Suprapubic skin (tissue), 4 donors: ENCODE measurements around the gene ZNF664. TPM values are rescaled to one million over a fixed set of nuclear protein-coding genes. Genes with fewer than 3 reads are reported as not detected.
"Not testable (repeated sequence)": the region's sequence is repeated elsewhere in the genome, so short reads cannot be mapped to it uniquely, and the experiment has no call there.

Experiments used
- DNase-seq, 2 donors: peaks; one replicate each; pipeline ENCODE4 v3.0.0-alpha.2; 2019; ENCODE audit warnings: low spot score in 2 of 2
- H3K27ac ChIP-seq: fragments of 200-600 bp; sonication (generic); one replicate; pipeline ENCODE4 v1.5.1; 2019
- H3K27me3 ChIP-seq: fragments of 200-600 bp; sonication (generic); one replicate; pipeline ENCODE4 v1.5.1; 2019
- H3K36me3 ChIP-seq: fragments of 200-600 bp; sonication (generic); one replicate; pipeline ENCODE4 v1.5.1; 2019
- H3K4me1 ChIP-seq: fragments of 200-600 bp; sonication (generic); one replicate; pipeline ENCODE4 v1.5.1; 2019
- H3K4me3 ChIP-seq: fragments of 200-600 bp; sonication (generic); one replicate; pipeline ENCODE4 v1.5.1; 2019; ENCODE audit warnings: mild to moderate bottlenecking
- H3K9me3 ChIP-seq: fragments of 200-600 bp; sonication (generic); one replicate; pipeline ENCODE4 v1.5.1; 2019
- EP300 ChIP-seq: sonication (generic); formaldehyde crosslinking; IDR thresholded peaks from one replicate; pipeline ENCODE4 v1.6.1; 2017; ENCODE audit warnings: antibody characterized with exemption
- POLR2A ChIP-seq, 2 donors: fragments of 450-650 bp; IDR thresholded peaks; one replicate each; pipeline ENCODE4 v1.6.1; 2017; ENCODE audit warnings: antibody characterized with exemption in 2 of 2, mild to moderate bottlenecking in 2 of 2, moderate library complexity in 2 of 2
- POLR2AphosphoS5 ChIP-seq, 3 donors: sonication (generic); formaldehyde crosslinking; IDR thresholded peaks; one replicate each; pipeline ENCODE4 v1.6.1; 2017; ENCODE audit warnings: antibody characterized with exemption in 3 of 3
- WGBS: methylation state at CpG from one replicate; pipeline ENCODE4 v1.1.5; 2018; 5-methylcytosine and 5-hydroxymethylcytosine counted together
- total RNA-seq, 4 donors: library from RNA; depleted of rRNA; stranded (reverse); fragments of >200 nt; gene quantifications; one replicate each; pipeline ENCODE4 v1.1.0, GENCODE V29; 2016
- TF ChIP-seq, protein P1 (sequence below), 2 donors: fragments of 200-600 bp in 1 of 2; fragments of 450-650 bp in 1 of 2; sonication (generic) in 1 of 2; IDR thresholded peaks; one replicate each; pipeline ENCODE4 v1.5.1; 2016 to 2019; ENCODE audit warnings: antibody characterized with exemption in 2 of 2, mild to moderate bottlenecking in 1 of 2, moderate library complexity in 1 of 2

Gene ZNF664
- total RNA-seq, 4 donors from 2014 or later: 29.6 to 39.6 (median 32.8) TPM

- Histone ChIP-seq H3K27me3 (no peaks in the 10 kb centered on the region), H3K36me3 (peaks cover 59% of the 10 kb centered on the region), H3K27ac (no peak overlapping the region), H3K4me3 (no peak overlapping the region), H3K4me1 (no peaks in the 10 kb centered on the region), H3K9me3 (no peaks in the 10 kb centered on the region)
- 90% methylated on average over 5 of the region's 5 CpGs for WGBS
- TF ChIP-seq POLR2AphosphoS5 (IDR thresholded peaks at IDR 0.05): no peak
- no peak for TF ChIP-seq POLR2A (IDR thresholded peaks at IDR 0.05)
- no peak for TF ChIP-seq EP300
- TF ChIP-seq, protein P1, sequence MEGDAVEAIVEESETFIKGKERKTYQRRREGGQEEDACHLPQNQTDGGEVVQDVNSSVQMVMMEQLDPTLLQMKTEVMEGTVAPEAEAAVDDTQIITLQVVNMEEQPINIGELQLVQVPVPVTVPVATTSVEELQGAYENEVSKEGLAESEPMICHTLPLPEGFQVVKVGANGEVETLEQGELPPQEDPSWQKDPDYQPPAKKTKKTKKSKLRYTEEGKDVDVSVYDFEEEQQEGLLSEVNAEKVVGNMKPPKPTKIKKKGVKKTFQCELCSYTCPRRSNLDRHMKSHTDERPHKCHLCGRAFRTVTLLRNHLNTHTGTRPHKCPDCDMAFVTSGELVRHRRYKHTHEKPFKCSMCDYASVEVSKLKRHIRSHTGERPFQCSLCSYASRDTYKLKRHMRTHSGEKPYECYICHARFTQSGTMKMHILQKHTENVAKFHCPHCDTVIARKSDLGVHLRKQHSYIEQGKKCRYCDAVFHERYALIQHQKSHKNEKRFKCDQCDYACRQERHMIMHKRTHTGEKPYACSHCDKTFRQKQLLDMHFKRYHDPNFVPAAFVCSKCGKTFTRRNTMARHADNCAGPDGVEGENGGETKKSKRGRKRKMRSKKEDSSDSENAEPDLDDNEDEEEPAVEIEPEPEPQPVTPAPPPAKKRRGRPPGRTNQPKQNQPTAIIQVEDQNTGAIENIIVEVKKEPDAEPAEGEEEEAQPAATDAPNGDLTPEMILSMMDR (IDR thresholded peaks at IDR 0.05): no peak
- DNase-seq: peak in 1 of 2 donors; percentile 54
These were observed 29.2 kb upstream of the ZNF664 start for GRCh38 chr12:123943816-123944215.

DNA sequence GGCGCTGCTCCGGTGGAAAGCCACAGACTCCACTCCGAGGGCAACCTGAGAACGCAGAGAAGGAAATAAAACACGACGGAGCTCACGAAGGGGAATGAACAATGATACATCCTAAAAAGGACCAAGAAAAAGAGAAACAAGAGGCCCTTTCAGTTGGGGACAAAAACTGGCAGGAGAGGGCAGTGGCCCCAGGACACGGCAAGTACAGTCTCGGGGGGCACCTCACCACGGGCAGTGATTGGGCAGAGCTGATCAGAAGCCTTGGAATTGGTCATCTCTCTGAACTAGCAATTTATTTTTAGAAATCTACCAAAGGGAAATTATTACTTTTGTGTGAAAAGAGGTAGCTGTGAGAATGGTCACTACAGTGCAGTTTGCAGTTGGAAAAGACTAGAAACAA is 28.3 kb upstream of the ZNF664 start:
- no peaks in the 10 kb centered on the region for H3K27me3 ChIP-seq
- H3K9me3 ChIP-seq: no peaks in the 10 kb centered on the region
- TF ChIP-seq EP300: no peak
- TF ChIP-seq POLR2A (IDR thresholded peaks at IDR 0.05): no peak
- TF ChIP-seq, protein P1 (IDR thresholded peaks at IDR 0.05): no peak
- no peak for TF ChIP-seq POLR2AphosphoS5 (IDR thresholded peaks at IDR 0.05)
- no peak overlapping the region for H3K4me3 ChIP-seq
- 91% methylated on average over 10 of the region's 10 CpGs for WGBS
- peaks cover 57% of the 10 kb centered on the region for H3K36me3 ChIP-seq
- no peak for DNase-seq
- H3K4me1 ChIP-seq: no peaks in the 10 kb centered on the region
- no peak overlapping the region for H3K27ac ChIP-seq

DNA sequence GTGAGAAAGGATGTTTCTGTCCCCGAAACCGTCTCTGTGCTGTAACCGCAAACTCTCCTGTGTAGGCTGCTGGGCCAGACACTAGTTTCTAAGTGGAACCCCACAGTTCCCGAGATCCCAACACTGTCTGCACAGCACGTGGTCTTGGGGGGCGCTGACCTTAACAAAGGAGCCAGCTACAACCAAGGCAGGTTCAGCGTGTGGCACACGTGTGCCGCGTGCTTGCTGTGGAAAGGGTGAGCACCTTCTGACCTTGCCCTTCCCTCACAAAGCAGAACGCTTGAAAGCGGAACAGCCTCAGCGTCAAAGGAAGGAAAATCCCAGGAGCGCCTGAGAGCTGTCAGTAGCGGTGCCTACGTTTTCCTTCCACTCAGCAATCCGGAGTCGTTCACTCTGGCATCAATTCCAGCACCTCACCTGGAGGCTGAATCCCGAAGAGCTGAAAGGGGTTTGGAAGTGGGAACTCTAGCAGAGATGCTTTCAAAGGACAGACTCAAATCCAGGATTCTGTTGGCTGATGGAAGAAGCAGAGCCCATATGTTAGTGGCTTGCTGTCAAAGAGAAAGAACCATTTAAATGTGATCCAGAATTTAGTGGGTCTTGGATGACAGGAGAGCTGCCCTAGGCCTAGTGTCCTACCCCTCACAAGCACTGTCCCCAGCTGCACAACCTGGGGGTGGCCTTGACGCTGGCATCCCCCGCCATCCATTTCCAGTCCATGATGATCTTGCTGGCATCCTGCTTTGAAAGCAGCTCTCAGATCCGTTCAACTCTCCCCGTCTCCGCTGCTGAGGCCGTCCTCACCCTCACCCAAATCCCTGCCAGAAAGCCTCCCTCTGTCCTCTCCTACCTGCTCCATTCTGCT is 27.5 kb upstream of the ZNF664 start:
- Histone ChIP-seq H3K36me3 (peaks cover 49% of the 10 kb centered on the region), H3K4me1 (no peaks in the 10 kb centered on the region), H3K9me3 (no peaks in the 10 kb centered on the region), H3K4me3 (no peak overlapping the region), H3K27ac (no peak overlapping the region), H3K27me3 (no peaks in the 10 kb centered on the region)
- WGBS: 87% methylated on average over 15 of the region's 25 CpGs
- peak in 1 of 2 donors; percentile 41 for DNase-seq
- TF ChIP-seq POLR2A (IDR thresholded peaks at IDR 0.05) (no peak), POLR2AphosphoS5 (IDR thresholded peaks at IDR 0.05) (no peak), EP300 (no peak)

GRCh38 chr12:123946152-123946515 is 26.9 kb upstream of the ZNF664 start:
- no peak for TF ChIP-seq POLR2AphosphoS5 (IDR thresholded peaks at IDR 0.05)
- TF ChIP-seq, protein P1 (IDR thresholded peaks at IDR 0.05): no peak
- TF ChIP-seq POLR2A (IDR thresholded peaks at IDR 0.05): no peak
- TF ChIP-seq EP300: no peak
- H3K36me3 ChIP-seq: peaks cover 43% of the 10 kb centered on the region
- DNase-seq: peak in 1 of 2 donors; percentile 57
- no peak overlapping the region for H3K27ac ChIP-seq
- H3K4me3 ChIP-seq: no peak overlapping the region
- WGBS: 86% methylated on average over 8 of the region's 8 CpGs
- no peaks in the 10 kb centered on the region for H3K4me1 ChIP-seq
- H3K27me3 ChIP-seq: no peaks in the 10 kb centered on the region
- no peaks in the 10 kb centered on the region for H3K9me3 ChIP-seq

DNA sequence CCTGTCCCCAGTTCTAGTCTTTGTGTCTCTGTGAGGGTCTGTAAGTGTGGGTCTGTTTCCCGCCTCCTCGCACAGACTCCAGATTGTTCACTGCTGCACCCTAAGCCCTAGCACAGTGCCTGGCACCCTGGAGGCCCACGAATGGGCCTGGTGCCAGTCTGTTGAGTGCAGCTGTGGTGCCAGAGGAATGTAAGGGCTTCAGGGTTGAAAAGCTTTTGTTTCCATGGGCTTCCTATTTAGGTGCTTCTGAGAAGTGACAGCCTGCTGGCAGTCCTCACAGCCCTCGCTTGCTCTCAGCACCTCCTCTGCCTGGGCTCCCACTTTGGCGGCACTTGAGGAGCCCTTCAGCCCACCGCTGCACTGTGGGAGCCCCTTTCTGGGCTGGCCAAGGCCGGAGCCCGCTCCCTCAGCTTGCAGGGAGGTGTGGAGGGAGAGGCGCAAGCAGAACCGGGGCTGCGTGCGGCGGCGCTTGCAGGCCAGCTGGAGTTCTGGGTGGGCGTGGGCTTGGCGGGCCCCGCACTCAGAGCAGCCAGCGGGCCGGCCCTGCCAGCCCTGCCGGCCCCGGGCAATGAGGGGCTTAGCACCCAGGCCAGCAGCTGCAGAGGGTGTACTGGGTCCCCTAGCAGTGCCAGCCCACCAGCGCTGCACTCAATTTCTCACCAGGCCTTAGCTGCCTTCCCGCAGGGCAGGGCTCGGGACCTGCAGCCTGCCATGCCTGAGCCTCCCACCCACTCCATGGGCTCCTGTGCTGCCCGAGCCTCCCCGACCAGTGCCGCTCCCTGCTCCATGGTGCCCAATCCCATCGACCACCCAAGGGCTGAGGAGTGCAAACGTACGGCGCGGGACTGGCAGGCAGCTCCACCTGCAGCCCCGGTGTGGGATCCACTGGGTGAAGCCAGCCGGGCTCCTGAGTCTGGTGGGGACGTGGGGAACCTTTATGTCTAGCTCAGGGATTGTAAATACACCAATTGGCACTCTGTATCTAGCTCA is 26.2 kb upstream of the ZNF664 start:
- H3K4me1 ChIP-seq, H3K9me3 ChIP-seq, H3K27ac ChIP-seq, H3K27me3 ChIP-seq, DNase-seq, H3K4me3 ChIP-seq: not testable (repeated sequence)
- H3K36me3 ChIP-seq: peaks cover 36% of the 10 kb centered on the region
- WGBS: 98% methylated on average over 23 of the region's 35 CpGs

DNA sequence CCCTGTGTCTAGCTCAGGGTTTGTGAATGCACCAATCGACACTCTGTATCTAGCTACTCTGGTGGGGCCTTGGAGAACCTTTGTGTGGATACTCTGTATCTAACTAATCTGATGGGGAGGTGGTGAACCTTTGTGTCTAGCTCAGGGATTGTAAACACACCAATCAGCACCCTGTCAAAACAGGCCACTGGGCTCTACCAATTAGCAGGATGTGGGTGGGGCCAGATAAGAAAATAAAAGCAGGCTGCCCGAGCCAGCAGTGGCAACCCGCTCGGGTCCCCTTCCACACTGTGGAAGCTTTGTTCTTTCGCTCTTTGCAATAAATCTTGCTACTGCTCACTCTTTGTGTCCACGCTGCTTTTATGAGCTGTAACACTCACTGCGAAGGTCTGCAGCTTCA is 25.5 kb upstream of the ZNF664 start:
- peaks cover 29% of the 10 kb centered on the region for H3K36me3 ChIP-seq
- H3K27ac ChIP-seq, H3K27me3 ChIP-seq, H3K4me3 ChIP-seq, DNase-seq, H3K4me1 ChIP-seq, H3K9me3 ChIP-seq: not testable (repeated sequence)
- WGBS: 96% methylated on average over 7 of the region's 7 CpGs
